ENCODE data around the gene RBM15. TPM values are rescaled to one million over a fixed set of nuclear protein-coding genes. Genes with fewer than 3 reads are reported as not detected.

The RBM15 gene
- polyA plus RNA-seq, 1 donor, result 13.1 TPM

Other genes starting within 250 kb of the RBM15 start
- not detected for gene UBL4B, start 226.9 kb upstream of the RBM15 start, polyA plus RNA-seq
- gene SLC6A17, start 188.9 kb upstream of the RBM15 start, polyA plus RNA-seq, result 0.33 TPM
- gene KCNC4, start 129.1 kb upstream of the RBM15 start, polyA plus RNA-seq, result 3.5 TPM
- 47.1 TPM for gene SLC16A4, start 51.6 kb downstream of the RBM15 start, polyA plus RNA-seq
- 136 TPM for gene LAMTOR5, start 68.3 kb downstream of the RBM15 start, polyA plus RNA-seq
- gene PROK1, start 111.8 kb downstream of the RBM15 start, polyA plus RNA-seq, result 0.13 TPM
- not detected for gene KCNA10, start 179.8 kb downstream of the RBM15 start, polyA plus RNA-seq